Posterior cingulate gyrus (tissue), 11 donors: ENCODE results near the gene ELF2.
"Not testable (repeated sequence)": the region's sequence is repeated elsewhere in the genome, so short reads cannot be mapped to it uniquely, and the experiment has no call there.

Experiments
- DNase-seq, 10 donors: peaks; one replicate each; pipeline versions ENCODE4 v3.0.0 to v3.0.0-alpha.2; 2020 to 2021; ENCODE audit warnings: mixed read lengths in 3 of 10
- intact Hi-C: fragments of 100-400 bp; cut with DNase I; formaldehyde crosslinking; loops from one replicate; pipeline ENCODE4 v1.15.1; 2023

The ELF2 gene

GRCh38 chr4:139083956-139084803 lies 92.8 kb downstream of the ELF2 start:
- intact Hi-C loops: loop anchor here (1.0 to 5.0 kb wide), 3 partner anchors 67 to 218 kb away; partner anchors contain the start of genes NAA15, NDUFC1 and NOCT
- DNase-seq: peak; percentile 68 to 98 (median 86)

- intact Hi-C loops: loop anchor here (1.0 to 5.0 kb wide), 3 partner anchors 66 to 219 kb away; partner anchors contain the start of genes NAA15, NDUFC1 and NOCT
- DNase-seq: peak in 7 of 10 donors; percentile 51 to 94 (median 60)
Measured at GRCh38 chr4:139083607-139083955, 93.4 kb downstream of the ELF2 start.

DNA sequence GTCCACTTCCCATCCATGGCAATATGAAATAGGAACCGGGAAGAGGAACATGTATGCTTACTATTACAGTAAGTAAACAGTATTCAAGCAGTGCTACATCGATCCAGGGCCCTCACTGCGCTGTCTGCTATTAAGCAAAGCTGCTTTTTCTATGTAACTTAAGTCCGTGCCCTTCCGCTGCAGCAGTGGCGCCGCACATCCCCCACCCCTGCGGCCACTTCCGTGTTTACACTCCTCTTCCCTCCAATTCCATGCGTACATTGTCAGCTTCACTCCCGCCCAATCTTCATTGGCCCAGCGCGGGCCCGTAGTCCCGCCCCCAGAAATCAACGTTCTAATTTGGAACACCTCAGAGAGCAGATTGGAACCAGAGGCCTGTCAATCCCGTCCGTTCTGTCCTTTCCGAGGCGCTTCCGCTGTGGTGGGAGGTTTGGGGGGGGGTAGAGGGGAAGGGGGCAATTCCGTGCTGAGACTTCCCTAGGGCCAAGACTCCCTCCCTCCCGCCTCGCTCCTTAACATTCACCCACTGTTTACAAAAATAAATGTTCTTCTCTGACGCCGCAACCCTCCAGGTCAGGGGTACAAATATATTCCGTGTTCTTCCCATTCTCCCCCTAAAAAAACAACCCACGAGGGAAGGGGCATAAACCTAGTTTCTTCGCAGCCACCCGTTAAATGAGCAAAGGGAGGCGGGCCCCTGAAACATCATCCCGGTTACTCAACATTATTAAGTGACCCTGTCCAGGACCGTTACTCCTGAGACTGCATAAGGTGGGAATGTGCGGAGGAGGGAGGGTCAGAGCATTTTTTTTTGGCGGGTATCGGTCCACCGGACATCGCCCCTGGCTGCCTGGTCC lies 94.0 kb downstream of the ELF2 start:
- intact Hi-C loops: loop anchor here (1.0 to 5.0 kb wide), 3 partner anchors 66 to 219 kb away; partner anchors contain the start of genes NAA15, NDUFC1 and NOCT
- peak; percentile 89 to 99 (median 93) for DNase-seq

- DNase-seq: no peak
- intact Hi-C loops: no loop called here
Measured at GRCh38 chr4:139078926-139079325, 98.1 kb downstream of the ELF2 start.

- intact Hi-C loops: no loop called here
- DNase-seq: no peak
Measured at GRCh38 chr4:139077567-139078355, 99.3 kb downstream of the ELF2 start.

- intact Hi-C loops: no loop called here
- no peak for DNase-seq
Measured at GRCh38 chr4:139076016-139076744, 100.8 kb downstream of the ELF2 start.

- intact Hi-C loops: no loop called here
- no peak for DNase-seq
Measured at GRCh38 chr4:139060591-139060990, 116.4 kb downstream of the ELF2 start.

DNA sequence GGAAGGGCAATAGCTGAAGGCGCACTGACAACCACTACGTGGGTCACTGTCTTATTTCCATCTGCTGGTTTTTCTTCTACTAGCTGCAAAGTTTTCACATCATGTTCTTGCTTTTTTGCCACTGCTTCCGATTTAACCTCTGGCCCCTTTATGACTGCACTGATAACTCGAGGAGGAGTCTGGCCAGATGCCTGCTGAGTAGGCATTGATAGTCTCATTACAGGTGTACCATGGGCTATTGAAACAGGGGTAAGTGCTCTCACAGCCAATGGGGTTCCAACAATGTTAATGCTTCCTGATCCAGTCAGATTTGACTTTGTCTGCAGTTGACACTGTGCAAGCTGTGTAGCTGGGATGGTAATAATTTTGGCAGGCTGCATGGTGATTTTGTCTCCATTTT lies 118.0 kb downstream of the ELF2 start:
- DNase-seq, intact Hi-C loops: not testable (repeated sequence)

DNA sequence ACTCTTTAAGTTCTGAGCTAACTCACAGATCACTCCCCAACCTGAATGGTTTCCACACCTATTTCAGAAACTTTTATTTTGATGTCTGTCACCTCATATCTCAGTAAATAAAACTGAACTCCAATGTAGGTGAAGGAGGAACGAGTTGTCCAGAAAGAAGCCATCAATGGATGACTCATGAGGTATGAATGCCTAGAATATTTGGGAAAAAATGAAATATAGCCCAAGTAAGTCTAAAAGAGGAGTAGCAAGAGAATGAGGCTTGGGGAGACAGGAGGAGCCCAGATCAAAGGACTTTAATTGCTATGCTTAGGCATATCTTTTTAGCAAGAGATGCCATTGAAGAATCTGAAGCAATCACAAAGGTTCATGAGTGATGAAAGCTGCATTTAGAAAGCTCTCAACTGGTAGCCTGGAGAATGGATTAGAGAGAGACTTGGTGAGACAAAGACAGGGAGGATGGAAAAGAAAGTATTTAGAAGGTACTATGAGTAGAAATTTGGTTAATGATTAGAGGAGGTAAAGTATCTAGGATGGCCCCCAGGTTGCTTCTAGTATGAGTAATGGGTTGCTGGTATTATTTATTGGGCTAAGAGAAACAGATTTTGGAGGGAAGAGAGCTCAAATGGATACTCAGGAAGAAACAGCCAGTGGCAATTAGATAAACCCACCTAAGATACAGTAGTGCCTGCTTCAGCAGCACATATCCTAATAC lies 122.1 kb downstream of the ELF2 start:
- intact Hi-C loops: no loop called here
- DNase-seq: no peak

DNA sequence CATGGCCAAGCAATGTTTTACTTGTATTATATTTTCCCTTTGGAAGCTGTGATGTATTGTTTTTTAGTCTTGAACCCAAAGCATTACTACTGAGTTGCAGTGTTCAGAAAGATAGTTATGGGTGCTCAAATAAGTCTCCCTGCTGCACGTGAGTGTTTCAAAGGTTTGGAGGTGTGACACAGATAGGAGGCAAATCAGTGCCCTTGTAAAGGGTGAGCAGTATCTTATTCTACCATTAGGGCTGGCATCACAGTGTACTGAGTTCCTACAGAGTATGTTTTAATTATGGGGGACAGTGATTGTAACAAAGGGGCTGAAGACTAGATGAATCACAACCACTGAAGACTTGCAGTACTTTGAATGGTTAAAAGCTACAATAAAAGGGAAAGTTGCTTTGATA lies 123.1 kb downstream of the ELF2 start:
- no peak for DNase-seq
- intact Hi-C loops: no loop called here

GRCh38 chr4:139050446-139050845 lies 126.6 kb downstream of the ELF2 start:
- DNase-seq: no peak
- intact Hi-C loops: no loop called here

- intact Hi-C loops: no loop called here
- DNase-seq: no peak
Measured at GRCh38 chr4:139048026-139048425, 129.0 kb downstream of the ELF2 start.

DNA sequence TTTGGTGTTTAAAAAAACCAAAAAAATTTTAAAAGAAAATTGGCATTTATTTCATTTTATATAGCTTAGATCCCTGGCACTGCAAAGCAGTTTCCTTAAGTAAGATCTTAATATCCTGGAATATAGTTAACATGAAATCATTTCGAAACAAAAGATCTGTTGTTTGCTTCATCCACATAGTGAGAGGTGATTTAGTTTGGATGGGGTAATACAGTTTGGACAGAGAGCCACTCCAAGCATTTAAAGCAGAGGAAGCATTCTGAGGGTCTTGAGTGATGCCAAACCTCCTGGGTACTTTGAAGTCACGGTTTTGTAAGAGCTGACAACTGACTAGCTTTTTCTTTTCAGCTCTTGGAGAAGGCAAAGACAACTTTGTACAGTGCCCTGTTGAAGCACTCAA lies 132.7 kb downstream of the ELF2 start:
- no peak for DNase-seq
- intact Hi-C loops: no loop called here

DNA sequence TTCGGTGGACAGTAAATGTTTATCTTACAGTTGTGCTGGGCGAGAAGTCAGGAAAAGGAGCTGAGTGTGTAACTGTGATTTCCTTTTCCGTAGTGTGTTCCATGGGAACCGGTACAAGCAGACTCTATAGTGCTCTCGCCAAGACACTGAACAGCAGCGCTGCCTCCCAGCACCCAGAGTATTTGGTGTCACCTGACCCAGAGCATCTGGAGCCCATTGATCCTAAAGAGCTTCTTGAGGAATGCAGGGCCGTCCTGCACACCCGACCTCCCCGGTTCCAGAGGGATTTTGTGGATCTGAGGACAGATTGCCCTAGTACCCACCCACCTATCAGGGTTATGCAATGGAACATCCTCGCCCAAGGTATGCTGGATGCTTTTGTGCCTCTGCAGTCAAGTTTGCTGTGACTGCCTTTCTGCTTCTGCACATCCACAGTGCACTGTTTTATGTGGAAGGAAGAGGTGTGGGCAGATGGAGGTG lies 134.0 kb downstream of the ELF2 start:
- DNase-seq: peak in 6 of 10 donors; percentile 21 to 91 (median 62)
- intact Hi-C loops: no loop called here

GRCh38 chr4:139038874-139039443 lies 138.1 kb downstream of the ELF2 start:
- intact Hi-C loops: loop anchor here (10.0 kb wide), 1 partner anchor 616 kb away; no protein-coding TSS in a partner anchor
- DNase-seq: no peak

GRCh38 chr4:139036885-139037284 lies 140.1 kb downstream of the ELF2 start:
- intact Hi-C loops: loop anchor here (10.0 kb wide), 1 partner anchor 618 kb away; no protein-coding TSS in a partner anchor
- DNase-seq: no peak

- intact Hi-C loops: loop anchor here (10.0 kb wide), 1 partner anchor 619 kb away; no protein-coding TSS in a partner anchor
Measured at GRCh38 chr4:139035650-139036049, 141.4 kb downstream of the ELF2 start.

GRCh38 chr4:139030614-139031235 lies 146.3 kb downstream of the ELF2 start:
- DNase-seq: peak in 7 of 10 donors; percentile 44 to 93 (median 76)
- intact Hi-C loops: loop anchor here (1.0 to 10.0 kb wide), 2 partner anchors 265 to 624 kb away; no protein-coding TSS in a partner anchor

More at GRCh38 chr4:139035650-139036049, 141.4 kb downstream of the ELF2 start:
- DNase-seq: no peak
